ENCODE measurements around the gene ADA.

ADA gene

DNA sequence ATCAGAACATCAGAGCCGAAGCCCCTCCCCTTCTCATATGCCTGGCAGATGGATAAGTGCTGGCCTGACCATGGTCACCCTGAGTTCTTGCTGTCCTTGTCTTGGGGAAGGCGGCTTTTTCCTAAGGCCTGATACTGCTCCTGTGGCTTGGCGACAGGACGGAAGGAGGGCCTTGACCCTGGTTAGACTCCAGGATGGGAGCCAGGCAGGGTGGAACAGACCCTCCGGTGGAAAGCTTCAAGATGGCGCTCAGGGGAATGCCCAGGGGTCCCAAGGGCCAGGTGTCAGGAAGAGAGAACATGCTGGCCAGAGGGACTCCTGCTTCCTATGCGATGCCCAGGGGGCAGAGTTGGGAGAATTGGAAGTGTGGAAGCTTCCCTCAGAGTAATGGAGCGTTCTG lies 29.6 kb downstream of the ADA start:
- no peak for DNase-seq

DNA sequence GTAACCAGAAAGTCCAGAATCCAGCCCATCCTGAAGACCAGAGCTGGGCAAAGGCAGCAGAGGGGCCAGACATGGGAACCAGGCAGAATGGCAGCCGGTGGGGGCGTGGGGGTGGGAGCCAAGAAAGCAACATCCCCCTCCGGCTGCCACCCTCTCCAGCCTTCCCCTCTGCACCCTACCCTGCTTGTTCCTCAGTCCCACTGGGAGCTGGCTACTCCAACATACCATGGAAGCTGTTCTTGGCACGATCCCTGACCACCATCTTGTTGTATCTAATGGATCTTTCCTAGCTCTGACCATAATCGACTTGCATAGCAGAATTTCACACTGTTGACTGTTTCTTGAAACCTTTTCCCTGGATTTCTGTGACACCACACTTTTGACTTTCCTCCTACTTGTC lies 30.2 kb downstream of the ADA start:
- DNase-seq, result no peak

DNA sequence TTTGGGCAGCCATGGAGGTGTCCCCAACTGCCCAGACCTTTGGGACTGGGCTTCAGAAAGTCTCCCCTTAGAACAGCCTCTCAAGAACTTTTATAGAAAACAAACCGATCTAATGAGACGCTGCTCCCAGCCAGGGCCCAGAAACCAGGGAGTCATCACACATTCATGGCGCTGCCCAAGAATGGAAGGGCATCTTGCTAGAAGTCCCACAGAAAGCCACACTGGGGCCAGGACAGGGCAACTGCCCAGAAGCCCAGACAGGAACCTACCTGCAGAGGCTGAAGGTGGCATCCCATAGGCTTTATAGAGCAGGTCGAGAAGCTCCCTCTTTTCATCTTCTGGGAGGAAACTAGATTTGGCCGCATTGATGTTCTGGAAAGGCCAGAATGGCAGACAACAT lies 31.5 kb downstream of the ADA start:
- no peak for DNase-seq

DNA sequence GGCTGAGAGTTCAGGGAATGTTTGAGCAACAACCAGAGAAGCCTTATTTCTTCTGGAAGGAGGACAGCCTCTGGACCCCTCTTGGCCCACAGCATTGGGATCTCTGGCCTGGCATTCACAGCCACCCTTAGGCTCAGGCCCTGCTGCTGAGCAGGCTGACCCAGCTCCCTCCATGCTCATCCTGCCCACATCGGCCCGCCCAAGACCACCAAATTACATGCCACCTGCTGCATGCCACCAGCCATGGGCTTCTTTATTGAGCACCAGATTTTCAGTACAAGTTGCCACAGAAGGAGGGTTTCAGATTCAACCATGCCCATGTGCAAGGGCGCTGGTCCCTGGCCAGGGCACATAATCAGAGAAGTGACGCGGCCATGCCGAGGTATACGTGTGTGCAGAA lies 32.2 kb downstream of the ADA start:
- no peak for DNase-seq

DNA sequence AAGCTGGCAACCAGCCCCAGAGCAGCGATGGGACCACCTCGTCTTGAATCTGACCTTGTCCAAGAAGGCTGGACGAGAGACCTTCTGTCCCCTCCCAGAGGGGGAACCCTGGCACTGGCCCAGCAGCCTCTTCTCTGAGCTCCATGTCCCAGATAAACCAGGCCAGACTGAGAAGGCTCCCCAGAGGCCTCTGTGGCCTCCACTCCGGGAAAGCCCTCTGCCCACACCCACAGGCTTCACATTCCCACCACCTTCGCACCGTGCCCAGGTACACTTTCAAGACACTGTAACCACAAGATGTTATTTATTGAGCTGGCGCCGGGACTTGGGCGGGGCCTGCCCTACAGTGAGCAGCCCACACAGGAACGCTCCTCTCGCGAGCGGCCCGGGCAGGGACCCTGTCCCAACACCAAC lies 33.2 kb downstream of the ADA start:
- DNase-seq, result no peak

DNA sequence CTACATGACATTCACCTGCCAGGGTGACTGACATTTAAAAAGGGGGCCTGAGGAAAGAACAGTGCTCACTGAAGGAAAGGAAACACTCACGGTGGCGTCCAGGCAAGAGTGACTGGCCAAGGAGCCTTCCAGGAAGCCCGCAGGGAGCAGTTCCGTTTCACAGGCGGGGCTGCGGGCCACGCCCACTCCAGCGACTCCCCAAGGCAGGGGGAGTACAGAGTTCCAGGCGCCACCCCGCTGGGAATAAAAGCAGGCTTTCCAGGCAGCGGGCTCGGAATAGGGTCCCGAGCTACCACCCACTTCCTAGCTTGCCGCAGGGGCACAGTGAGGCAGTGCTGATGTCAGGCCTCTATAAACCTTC lies 34.9 kb downstream of the ADA start:
- no peak for DNase-seq

DNA sequence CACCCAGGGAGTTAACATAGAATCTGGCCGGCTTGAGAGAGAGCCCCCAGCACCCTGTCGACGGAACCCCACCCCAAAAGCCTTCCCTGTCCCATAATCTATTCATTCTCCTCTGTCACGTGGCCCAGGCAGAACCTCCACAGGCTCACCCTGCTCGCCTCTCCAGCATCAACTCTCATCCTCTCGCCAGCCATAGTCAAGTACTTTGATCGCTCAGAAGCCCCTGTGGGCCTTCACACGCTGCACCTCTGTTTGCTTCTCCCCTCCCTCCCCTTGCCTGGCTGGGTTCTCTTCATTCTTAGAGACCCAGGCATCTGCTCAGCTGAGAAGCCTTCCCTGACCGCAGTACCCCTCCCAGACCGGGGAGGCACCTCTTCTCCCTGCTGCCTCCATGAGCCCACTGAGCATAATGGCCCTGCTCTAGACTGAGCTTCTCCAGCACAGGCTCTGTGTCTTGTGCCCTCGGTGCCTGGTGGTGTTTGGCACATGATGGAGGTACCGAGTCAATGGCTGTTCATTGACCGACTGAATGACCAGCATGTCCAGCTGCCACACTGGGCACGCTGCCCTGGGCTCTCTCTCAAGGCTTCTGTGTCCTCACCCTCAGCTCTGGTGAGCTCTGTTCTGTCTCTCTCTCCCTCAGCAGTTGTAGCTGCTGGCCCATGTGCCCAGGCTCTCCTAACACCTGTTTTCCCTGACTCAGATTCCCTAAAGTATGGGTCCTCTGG lies 35.5 kb downstream of the ADA start:
- DNase-seq, result no peak

DNA sequence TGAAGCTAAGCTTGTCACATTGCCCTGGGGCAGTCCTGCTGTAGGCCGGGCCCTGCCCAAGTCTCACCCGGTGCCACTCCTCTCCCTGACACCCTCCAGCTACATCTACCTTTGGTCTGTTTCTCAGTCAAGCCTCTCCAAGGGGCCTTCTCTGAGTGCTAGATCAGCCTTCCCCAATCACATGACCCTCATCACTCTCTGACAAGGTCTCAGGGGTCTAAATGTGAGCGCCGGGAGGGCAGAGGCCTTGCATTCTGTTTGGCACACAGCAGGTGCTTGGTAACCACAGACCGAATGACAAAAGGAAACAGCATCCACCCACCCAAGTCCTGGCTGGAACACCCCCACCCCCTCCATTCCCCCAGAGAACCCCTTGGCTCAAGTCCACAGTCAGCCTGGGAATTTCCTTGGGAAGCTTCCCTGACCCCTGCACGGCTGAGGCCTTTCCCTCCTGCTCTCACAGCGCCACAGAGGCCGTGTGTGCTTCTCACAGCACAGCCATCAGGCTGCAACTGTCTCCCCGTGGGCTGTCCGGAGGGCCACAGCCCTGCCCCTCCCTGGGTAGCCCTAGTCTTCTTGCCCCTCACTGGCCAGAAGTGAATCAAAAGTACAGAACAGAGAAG lies 36.2 kb downstream of the ADA start:
- no peak for DNase-seq

DNA sequence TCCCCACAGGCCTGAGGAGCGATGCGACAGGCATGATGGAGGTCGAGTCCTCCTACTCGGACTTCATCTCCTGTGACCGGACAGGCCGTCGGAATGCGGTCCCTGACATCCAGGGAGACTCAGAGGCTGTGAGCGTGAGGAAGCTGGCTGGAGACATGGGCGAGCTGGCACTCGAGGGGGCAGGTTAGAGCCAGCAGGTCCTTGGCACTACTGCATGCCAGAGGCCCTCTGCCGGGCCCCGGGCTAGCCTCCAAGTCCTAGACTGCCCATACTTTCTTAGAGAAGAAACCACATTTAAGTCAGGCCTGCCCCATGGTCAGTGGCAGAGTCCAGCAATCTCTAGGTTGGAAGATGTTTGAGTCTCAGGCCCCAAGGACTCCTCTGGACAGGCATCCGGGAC lies 37.0 kb downstream of the ADA start:
- no peak for DNase-seq

DNA sequence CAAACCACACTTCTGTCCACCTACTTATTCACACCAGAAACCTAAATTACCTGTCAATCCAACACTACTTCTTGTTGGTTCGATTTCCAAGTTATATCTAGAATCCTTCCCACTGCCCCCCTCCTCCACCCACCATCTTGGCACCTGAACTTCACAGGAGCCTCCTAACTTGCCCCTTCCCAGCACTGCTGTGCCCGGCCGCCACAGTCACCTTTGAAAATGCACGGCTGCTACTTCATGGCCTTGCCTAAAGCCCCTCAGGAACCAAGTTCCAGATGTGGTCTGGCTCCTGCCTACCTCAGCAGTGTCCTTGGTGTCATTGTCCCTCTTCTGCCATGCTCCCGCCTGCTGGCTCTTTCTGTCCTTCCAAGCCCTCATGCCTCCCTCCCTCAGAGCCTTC lies 37.9 kb downstream of the ADA start:
- no peak for DNase-seq

DNA sequence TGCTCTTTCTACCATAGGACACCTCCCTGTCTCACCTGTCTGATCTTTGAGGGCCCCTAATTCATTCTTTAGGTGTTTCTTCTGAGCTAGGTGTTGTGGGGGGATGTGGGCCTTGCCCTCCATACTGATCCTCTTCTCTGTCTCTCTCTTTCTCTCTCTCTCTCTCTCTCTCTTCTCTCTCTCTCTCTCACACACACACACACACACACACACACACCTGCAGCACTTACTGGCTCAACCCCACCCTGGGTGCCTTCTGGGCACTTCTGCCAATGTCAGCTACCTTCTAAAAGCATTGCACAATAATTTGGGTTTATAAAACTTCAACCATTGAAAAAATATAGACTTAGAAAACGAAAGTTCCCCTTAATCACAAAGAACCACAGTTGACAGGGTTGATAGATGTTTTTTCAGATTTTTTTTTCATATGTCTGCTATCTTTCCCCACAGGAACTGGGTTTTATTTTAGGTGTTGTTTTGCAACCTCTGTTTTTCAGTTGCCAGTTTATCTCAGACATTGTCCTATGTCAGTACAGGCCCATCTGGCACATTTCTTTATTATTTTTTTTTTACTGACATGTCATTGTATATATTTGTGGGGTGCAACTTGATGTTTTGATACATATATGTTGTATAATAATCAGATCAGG lies 41.1 kb downstream of the ADA start:
- DNase-seq, result no peak

DNA sequence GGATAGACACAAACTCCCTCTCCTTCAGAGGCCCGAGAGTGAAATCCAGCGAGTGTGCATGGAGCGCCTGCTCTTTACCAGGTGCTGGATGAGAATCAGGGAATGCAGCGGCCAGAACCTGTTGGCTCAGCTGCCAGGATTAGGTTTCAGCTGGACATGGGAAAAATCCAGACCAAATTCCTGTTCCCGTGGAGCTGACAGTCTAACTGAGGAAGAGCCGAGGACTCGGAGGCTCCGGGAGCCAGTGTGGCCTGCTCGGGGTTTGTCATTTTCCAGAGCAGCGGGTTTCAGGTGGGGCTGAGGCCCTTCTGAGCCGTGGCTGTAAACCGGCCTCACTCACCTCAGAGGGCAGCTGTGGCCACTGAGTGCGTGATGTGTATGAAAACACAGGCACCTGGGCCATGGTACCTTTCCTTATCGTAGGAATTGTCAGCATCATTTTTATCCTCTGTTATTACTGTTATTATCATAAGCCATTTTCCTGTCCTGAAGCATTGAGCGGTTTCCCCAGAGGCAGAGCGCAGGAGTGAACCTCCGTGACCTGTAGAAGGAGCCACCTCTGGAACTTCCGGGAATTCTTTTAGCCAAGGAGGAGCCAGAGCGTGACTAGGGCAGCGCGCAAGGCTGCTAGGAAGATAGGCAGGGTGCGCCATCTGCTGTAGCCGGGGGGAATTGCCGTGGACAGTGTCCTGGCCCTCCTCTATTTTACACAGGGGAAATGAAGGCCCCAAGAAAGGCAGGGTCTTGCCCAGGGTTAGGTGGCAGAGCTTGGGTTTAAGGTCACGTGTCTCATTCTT lies 41.8 kb downstream of the ADA start:
- peak; percentile 92 for DNase-seq

DNA sequence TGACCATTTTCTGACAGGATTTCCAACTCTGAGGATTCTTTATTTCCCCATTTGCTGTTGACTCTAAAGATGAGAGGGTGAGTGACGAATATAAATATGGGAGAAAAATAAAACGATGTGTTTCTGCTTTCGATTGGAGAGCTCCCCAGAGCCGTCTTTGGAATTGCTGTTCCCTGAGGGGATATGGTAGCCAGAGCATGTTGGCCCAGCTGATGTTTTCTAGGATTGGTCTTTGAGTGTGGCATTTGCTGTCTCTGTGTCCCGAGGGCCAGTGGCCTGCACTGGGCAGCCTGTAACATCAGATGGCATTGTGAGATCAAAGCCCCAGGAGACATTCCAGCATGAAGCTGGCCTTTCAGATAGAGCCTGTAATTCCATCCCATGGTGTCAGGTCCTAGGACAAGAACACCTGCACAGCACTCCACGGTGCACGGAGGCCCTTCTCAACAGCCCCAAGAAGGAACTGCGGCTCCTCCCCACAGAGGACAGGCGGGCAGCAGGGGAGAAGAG lies 42.4 kb downstream of the ADA start:
- peak; percentile 48 for DNase-seq

DNA sequence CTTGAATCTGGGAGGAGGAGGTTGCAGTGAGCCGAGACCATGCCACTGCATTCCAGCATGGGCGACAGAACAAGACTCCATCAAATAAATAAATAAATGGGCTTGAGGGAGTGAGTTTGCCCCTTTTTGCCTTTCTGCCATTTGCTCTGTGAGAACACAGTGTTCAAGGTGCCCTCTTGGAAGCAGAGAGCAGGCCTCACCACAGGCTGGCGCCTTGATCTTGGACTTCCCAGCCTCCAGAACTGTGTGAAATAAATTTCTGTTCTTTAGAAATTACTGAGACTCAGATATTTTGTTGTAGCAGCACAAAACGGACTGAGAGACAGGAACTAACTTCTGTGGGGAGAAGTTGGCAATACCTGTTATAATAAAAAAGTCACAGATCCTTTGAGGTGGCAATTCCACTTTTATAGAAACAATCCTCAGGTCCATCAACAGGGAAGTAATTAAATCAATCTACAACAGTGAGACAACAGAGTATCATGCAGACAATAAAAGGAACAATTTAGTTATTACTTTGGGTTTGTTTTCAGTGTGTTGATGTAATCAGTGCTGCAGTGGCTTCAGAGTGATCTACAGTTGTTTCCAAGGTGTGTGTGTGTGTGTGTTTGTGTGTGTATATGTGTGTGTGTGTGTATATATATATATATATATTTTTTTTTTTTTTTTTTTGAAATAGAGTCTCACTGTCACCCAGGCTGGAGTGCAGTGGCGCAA lies 44.6 kb downstream of the ADA start:
- no peak for DNase-seq

DNA sequence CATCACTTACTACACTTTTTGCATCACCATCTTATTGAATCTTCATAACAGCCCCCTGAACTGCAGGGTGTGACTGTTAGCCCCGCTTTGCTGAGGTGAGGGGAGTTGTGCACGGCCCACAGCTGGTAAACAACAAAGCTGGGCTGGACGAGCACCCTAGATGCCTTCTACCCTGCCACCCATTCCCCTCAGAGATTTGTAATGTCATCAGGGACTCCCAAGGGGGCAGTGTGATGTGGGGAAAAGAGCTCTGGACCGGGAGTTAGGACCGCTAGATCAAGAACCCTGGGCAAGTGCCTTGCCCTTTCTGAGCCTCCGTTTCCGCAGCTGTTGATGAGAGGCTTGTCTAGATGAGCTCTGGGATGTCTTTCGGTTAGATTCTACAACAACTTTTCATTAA lies 48.2 kb downstream of the ADA start:
- DNase-seq, result no peak

DNA sequence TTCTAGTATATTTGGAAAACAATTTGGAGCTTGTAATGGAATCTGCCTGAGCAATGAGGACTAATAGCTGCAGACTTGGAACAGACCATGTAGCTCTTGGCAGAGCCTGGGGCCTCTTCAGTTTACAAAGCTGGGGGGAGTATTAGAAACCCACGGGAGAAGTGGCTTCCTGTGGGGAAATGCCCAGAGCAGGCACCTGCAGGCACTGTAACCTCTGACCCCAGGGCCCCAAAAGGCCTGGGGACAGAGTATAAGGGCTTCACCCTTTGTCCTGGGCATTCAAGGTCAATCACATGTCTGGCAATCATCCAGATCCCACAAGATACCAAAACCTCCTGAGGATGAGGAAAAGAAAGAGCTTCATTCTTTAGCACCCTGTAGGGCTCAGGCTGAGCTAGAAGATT lies 49.7 kb downstream of the ADA start:
- DNase-seq, result peak; percentile 80

DNA sequence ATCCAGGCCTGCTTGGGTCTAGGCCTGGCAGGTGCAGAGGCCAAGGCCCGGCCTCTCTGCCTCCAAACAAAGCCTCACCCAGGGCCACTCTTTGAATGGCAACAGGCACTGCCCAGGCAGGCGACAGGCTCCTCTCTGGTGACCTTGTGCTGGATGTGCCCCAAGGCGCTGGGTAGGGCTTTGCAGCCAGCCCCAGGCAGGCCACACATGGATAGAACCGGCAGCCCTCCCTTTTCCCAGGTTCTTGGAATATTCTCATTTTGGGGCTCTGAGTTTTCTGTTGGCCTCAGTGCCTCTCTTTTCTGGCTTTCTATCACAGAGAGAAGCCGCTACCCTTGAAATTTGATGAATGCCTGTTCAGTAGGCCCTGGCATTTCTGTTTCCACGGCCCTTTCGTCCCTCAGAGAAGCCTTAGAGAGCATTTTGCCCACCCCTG lies 50.2 kb downstream of the ADA start:
- DNase-seq, result peak; percentile 59

DNA sequence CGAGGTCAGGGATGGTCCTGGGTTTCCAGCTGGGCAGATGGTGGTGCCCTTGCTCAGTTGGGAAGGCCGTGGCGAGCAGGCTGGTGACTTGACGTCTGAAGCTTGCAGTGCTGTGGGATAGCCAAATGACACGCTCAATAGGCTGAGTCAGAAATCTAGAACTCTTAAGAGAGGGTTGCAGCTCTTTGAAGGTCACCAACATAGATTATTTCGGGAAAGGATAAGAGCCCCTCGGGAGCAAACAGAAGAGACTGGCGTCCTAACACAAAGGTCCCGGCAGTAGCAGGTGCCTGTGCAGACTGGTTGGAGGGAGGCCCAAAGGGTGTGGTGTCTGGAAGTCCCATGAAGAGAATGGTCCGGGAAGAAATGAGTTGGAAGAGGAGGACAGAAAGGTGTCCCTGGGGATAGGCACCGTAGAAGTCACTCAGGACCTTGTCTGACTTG lies 50.7 kb downstream of the ADA start:
- no peak for DNase-seq

DNA sequence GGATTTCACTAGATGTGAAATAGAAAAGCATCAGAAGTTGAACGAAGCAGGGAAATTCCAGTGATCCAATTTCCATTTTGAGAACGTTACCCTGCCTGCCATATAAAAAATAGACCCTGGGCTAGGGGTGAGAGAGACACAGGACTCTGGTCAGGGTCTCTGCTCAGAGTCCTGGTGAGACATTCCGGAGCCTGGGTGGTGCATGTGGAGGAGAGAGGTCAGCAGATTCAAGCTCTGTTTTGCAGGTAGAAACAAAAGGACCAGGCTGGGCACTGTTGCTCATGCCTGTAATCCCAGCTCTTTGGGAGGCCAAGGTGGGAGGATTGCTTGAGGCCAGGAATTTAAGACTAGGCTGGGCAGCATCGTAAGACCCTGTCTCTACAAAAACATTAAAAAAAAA lies 51.2 kb downstream of the ADA start:
- DNase-seq, result no peak

DNA sequence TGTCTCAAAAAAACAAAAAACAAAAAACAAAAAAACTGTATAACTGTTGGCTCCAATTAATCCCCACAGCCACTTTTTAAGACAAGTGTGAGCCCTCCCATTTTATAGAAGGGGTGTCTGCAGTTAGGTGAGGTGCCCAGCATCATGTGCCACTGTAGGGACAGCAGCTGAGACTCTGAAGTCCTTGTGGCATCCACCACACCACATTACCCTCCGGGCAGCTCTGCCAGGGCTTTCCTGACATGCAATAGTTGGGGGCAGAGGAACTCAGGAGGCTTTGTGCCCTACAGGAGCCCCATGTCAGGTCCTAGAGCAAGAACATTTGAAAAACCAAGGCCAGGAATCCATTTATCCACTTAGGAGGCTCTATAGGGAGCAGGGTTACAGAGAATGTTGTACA lies 51.8 kb downstream of the ADA start:
- no peak for DNase-seq

DNA sequence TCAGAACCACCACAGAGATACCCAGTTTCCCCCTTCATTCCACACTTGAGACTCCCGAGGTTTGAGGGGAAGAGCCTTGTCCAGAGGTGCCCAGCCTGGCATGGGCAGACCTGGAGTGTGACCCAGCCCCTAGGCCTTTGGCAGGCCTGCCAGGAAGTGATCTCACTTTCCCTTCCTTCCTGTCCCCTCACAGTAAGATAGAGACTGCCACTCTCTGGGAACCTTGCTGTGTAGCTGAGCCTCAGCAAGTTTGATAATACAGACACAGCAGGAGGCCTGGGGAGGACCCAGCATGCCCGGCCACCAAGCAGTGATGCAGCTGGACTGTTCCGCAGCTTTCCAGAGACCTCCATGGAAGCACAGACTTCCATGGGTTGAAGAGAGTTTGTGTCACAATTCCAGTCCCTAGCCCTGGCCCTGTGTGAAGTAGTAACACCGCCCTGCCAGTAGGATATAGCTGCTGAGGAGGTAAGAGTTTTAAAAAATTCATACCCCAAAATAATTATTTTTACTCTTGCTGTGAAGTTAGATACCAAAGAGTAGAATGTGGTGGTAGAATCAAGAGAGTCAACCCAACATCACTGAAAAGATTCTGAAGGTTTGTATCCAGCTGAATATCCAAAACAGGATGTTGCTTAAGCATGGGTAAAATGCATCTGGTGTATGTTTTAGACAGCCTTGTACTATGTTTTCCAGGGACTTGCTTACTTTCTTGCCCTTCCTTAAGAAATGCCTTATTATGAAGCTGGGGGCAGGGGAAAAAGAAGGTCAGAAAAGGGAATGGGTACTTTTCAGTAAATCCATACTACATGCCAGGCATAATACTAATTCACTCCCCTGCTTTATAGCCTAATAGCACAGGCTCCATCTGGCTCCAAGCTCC lies 52.8 kb downstream of the ADA start:
- no peak for DNase-seq

DNA sequence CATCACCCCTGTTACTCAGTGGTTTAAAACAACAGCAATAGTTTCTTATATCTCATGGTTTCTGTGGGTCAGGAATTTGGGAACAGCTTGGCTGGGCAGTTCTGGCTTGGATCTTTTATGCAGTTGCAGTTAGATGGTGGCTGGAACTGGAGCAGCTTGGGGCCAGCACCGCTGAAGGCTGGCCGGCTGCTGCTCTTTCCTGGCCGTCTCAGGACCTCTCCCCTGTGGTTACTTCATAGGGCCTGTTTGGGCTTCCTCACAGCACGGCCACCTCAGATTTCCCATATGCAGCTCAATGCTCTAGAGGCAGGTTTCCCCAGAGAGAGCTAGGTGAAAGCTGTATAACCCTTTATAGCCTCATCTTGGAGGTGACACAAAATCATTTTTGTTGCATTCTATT lies 53.6 kb downstream of the ADA start:
- DNase-seq, result no peak

Data from right forelimb (tissue), 1 donor.